Fibroblast of villous mesenchyme (primary cell): ENCODE results near the gene CD109. TPM values are rescaled to one million over a fixed set of nuclear protein-coding genes. Genes with fewer than 3 reads are reported as not detected.

ENCODE experiments used
- DNase-seq: peaks from one replicate; pipeline ENCODE4 v3.0.0-alpha.2; 2010; ENCODE audit warnings: low read depth
- H3K4me3 ChIP-seq: 2 replicates; pipeline ENCODE4 v1.5.1; 2011; ENCODE audit warnings: low read depth, mild to moderate bottlenecking, low read length
- CTCF ChIP-seq: IDR thresholded peaks from 2 replicates; pipeline ENCODE4 v1.5.1; 2012; ENCODE audit warnings: low read depth, mild to moderate bottlenecking, low read length; ENCODE audit not compliant: insufficient read depth
- total RNA-seq: library from RNA; depleted of rRNA; stranded (reverse); fragments of >200 nt; gene quantifications from 2 replicates; pipeline ENCODE4 v1.2.3, GENCODE V29; 2012

The CD109 gene
- total RNA-seq, 1 donor = 27.2 TPM

GRCh38 chr6:73702444-73702843, 6.4 kb downstream of the CD109 start:
- no peak for TF ChIP-seq CTCF
- no peak overlapping the region for H3K4me3 ChIP-seq
- DNase-seq = no peak

- no peak for TF ChIP-seq CTCF
- peak; percentile 55 for DNase-seq
- H3K4me3 ChIP-seq = no peak overlapping the region
Observed at GRCh38 chr6:73703466-73703865, 7.5 kb downstream of the CD109 start.

GRCh38 chr6:73704260-73704659, 8.3 kb downstream of the CD109 start:
- peak; percentile 97 for DNase-seq
- TF ChIP-seq CTCF = no peak
- peak overlapping the region; percentile 13 for H3K4me3 ChIP-seq

- no peak for TF ChIP-seq CTCF
- DNase-seq = peak; percentile 52
- no peak overlapping the region for H3K4me3 ChIP-seq
Observed at GRCh38 chr6:73704798-73705197, 8.8 kb downstream of the CD109 start.

GRCh38 chr6:73706971-73707370, 11.0 kb downstream of the CD109 start:
- no peak overlapping the region for H3K4me3 ChIP-seq
- DNase-seq = no peak
- no peak for TF ChIP-seq CTCF

GRCh38 chr6:73710470-73710869, 14.5 kb downstream of the CD109 start:
- peak; percentile 81 for DNase-seq
- no peak for TF ChIP-seq CTCF
- no peak overlapping the region for H3K4me3 ChIP-seq

- peak; percentile 41 for DNase-seq
Observed at GRCh38 chr6:73710948-73711347, 14.9 kb downstream of the CD109 start.

More at GRCh38 chr6:73710948-73711347, 14.9 kb downstream of the CD109 start:
- no peak for TF ChIP-seq CTCF
- H3K4me3 ChIP-seq = no peak overlapping the region
